SU-DHL-6 (cell line): ENCODE measurements around the gene PNPLA6.

Source experiments
- CTCF ChIP-seq: fragments of 200-600 bp; sonication (generic); IDR thresholded peaks from one replicate; pipeline ENCODE4 v1.5.1; 2017; ENCODE audit warnings: antibody characterized with exemption, mild to moderate bottlenecking, low read length, moderate library complexity; ENCODE audit not compliant: insufficient read depth, poor library complexity, severe bottlenecking
- EZH2phosphoT487 ChIP-seq: fragments of 200-600 bp; sonication (generic), shearing (Covaris generic); conservative IDR thresholded peaks from 2 replicates; pipeline ENCODE4 v1.6.1; 2018; ENCODE audit warnings: mild to moderate bottlenecking, antibody characterized with exemption, low read length, moderate library complexity, mixed read lengths

GRCh38 chr19:7564866-7565265 lies 29.3 kb downstream of the PNPLA6 start:
- TF ChIP-seq CTCF (no peak), EZH2phosphoT487 (no peak)
